CD4-positive, alpha-beta T cell treated with Interleukin-6 for 4 hours (primary cell): ENCODE data around the gene GRK1.
"Not testable (repeated sequence)": the region's sequence is repeated elsewhere in the genome, so short reads cannot be mapped to it uniquely, and the experiment has no call there.

Source experiments
- DNase-seq: peaks from one replicate; pipeline ENCODE4 v3.0.0-alpha.2; 2020; ENCODE audit warnings: mixed read lengths

Gene GRK1

GRCh38 chr13:113666951-113667701, at the start of gene GRK1:
Gene GRK1 (plus strand): TSS chr13:113667219. CDS start chr13:113667387, 168 bp downstream.
- DNase-seq, result no peak

- no peak for DNase-seq
Measured at GRCh38 chr13:113617961-113618360, 49.1 kb upstream of the GRK1 start.

- no peak for DNase-seq
Measured at GRCh38 chr13:113618455-113618854, 48.6 kb upstream of the GRK1 start.

- DNase-seq, result no peak
Measured at GRCh38 chr13:113620036-113620796, 46.8 kb upstream of the GRK1 start.

GRCh38 chr13:113621046-113621445, 46.0 kb upstream of the GRK1 start:
- no peak for DNase-seq

- not testable (repeated sequence) for DNase-seq
Measured at GRCh38 chr13:113621498-113621897, 45.5 kb upstream of the GRK1 start.

- not testable (repeated sequence) for DNase-seq
Measured at GRCh38 chr13:113621986-113622550, 45.0 kb upstream of the GRK1 start.

GRCh38 chr13:113622791-113623490, 44.1 kb upstream of the GRK1 start:
- no peak for DNase-seq

GRCh38 chr13:113623491-113624234, 43.4 kb upstream of the GRK1 start:
- DNase-seq, result no peak

GRCh38 chr13:113624235-113624587, 42.8 kb upstream of the GRK1 start:
- no peak for DNase-seq

- DNase-seq, result not testable (repeated sequence)
Measured at GRCh38 chr13:113624640-113625304, 42.2 kb upstream of the GRK1 start.

GRCh38 chr13:113625965-113626721, 40.9 kb upstream of the GRK1 start:
- DNase-seq, result no peak

- DNase-seq, result no peak
Measured at GRCh38 chr13:113627136-113627535, 39.9 kb upstream of the GRK1 start.

- DNase-seq, result no peak
Measured at GRCh38 chr13:113628291-113629270, 38.4 kb upstream of the GRK1 start.

- no peak for DNase-seq
Measured at GRCh38 chr13:113629866-113630265, 37.2 kb upstream of the GRK1 start.

- no peak for DNase-seq
Measured at GRCh38 chr13:113630296-113630695, 36.7 kb upstream of the GRK1 start.

- DNase-seq, result no peak
Measured at GRCh38 chr13:113630804-113631203, 36.2 kb upstream of the GRK1 start.

- no peak for DNase-seq
Measured at GRCh38 chr13:113631341-113632095, 35.5 kb upstream of the GRK1 start.
